ENCODE measurements around the gene HCN3.

HCN3 gene

DNA sequence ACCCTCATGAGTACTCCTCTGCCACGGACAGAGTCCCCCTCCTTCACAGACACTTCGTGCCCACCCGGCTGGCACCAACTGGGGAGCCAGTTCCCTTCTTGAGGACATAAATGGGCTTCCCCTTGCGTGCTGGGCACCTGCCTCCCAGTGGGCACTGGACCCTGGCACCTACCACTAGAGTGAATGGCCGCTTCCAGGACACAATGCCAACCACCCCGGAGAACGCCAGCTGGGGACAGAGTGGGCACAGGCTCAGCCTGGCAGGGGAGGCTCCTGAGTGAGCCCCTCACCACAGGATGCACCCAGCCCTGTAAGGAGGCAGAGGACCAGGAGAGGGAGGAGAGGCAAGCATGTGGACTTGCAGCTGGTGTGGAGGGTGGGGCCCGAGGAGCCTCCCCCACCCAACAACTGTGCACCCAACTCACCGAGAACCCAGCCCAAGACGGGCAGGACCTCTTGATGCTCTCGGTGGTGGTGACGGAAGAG, 23.0 kb upstream of the HCN3 start:
- no peak for DNase-seq (ENCODE audit: low read depth in 2 of 2)

DNA sequence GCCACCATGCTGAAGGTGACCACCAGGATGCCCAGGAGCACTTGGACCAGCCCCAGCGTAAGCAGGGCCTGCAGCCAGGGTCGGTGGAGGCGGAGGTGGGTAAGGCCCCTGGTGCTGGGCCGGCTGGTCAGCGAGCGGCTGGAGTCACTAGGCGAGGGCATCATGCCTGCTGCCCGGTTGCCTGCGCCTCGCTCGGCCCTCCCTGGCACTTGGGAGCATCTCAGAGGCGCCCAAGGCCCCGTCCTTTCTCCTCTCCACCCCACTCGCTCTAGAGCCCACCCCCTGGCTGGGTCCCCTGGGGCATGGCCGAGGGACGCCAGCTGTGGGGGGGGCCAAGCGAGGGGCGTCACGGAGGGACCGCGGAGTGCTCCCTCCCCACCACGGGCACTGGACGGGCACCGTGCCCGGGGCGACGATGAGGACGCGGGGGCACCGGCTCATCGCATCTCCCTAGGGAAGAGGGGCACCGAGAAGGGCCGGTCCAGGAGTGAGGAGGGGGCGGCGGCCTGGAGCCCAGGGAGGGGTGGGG, 22.5 kb upstream of the HCN3 start:
- DNase-seq (ENCODE audit: low read depth in 2 of 2) = no peak

DNA sequence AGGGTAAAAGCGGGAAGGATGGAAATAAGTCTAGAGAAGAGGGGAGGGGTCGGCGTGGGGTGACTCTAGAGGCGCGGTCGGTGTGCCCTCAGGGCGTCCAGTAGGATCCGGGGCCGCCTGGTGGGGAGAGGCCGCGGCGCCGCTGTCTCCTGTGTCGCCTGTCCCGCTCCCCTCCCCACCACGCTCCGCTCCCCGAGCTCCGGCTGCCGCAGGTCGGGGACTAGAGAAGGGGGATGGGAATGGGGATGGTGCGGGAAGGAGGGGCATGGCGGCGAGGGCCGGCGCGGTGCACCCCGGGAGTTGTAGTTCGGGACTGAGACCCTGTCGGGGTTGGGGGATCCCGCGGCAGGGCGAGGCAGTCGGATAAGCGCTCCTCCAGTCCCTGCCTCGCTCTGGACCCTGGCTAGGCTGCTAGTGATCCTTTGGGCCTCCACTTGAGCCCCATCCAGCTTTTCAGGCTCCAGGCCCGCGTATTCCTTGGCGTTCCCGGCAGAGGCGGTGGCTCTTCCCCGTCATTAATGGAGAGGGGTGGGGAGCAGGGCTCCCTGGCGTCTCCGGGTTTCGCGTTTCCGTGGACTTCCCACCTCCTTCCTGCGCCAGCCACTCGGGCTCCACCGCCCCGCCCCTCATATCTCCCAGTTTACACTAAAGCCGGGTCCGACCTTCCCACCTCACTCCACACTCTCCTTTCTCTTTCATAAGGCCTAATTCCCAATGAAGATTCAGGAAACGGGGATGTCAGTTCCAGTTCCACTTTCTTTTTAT, 21.8 kb upstream of the HCN3 start, which contains the start of gene ENTREP3:
Gene ENTREP3, minus strand, starts transcription at position 241 of the 765 bp plus-strand sequence. CDS start 606 bp downstream, outside the sequence.
- peak in 1 of 2 donors; percentile 54 for DNase-seq (ENCODE audit: low read depth in 2 of 2)

DNA sequence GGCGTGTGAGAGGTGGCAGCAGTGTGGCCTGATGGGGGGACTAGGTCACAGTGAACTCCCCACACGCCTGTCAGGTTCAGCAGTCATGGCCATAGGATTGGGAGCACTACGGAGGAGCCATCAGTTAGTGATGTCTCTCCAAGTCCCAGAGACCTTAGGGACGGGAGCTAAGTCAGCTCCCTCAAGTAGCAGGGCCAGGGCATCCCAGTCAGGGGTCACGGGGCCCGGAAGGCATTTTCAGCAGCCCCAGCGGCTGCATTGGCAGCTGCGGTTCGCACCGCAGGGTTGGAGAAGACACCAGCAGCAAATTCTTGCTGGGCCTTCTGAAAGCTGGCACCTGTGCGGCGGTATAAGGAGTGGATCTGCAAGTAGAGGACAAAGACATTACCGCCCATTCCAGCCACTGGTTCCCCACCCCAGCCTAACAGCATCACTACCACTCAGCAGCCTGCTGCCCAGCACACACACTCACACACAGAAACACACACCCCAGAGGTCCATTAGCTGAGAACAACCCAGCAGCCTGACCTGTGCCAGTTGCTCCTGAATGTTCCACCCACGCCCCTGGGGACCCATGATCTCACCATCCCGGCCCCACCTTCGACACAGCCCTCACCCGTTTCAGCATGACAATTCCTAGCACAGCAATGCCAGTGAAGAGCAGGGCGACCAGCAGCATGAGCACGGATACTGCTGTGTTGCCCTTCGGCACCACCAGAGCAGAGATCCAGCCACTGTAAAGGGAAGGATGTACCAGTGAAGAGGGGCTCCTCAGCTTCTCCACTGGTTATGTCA, 21.0 kb upstream of the HCN3 start:
- DNase-seq (ENCODE audit: low read depth in 2 of 2) = no peak

DNA sequence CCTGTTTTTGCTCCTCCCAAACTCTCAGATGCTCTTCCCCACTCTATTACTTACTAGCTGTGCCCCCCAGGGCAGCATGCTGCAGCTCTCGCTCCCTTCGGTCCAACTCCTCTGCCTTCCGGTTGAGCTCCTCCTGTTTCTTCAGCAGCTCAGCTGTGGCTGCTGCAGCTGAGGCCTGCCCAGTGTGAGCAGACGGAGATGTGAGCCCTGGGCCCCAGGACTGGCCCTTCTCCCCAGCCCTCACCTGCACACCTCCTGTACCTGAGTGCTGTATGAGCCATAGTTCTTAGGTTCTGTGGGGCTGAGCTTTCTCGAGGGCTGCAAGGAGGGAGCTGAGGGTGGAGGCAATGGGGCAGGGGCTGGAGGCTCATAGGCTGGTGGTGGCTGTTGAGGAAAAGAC, 17.0 kb upstream of the HCN3 start:
- DNase-seq (ENCODE audit: low read depth in 2 of 2) = no peak

DNA sequence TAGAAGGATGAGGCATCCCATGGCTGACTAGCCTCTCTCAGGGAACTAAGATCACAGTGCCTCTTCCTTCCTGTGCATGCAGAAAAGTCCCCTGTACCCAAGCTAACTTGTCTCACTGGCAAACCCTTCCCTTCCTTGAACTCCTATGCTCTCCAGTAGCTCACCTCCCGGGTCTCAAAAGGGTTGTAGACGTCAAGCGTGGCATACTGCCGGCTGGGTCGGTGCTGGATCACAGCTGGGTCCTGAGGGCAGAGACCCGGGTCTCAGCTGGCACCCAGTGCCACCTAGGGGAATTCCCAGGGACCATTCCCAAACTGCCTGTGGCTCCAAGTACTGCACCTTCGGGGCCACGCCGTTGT, 15.8 kb upstream of the HCN3 start:
- DNase-seq (ENCODE audit: low read depth in 2 of 2) = no peak

DNA sequence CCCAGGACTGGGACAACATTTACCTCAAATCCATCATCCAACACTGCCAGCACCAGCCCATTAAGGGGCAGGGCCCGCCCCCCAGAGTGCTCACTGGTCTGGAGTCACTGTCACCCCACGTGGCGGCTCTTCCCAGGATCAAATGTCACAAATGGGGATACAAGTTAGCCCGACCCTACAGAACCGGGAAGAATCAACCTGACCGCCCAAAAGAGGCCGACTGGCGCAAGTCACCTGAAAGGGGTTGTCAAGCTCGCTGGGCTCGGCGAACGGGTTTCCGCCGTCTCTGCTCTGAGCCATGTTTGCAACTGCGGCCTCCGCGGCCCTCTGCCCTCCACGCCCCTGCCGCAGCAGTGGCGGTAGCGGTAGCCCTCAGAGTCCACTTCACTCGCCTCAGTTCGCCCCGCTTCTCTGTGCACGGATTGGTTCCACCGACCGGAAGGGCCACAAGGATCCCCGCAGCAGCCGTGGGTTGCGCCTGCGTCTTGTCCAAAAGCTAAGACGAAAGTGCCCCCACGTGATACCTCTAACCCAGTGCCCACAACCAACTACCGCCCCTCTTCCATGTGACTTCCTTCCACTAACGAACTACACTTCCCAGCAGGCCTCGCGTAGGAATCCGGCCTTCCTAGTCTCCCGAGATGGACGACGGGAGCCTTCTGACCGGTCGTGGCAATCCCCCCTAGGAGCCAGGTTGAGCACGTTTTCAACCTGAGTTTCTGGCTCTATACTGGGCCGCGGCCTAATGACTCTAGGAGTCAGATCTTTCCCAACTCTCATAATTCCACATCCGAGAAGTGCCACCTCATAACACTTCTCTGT, 15.2 kb upstream of the HCN3 start, which contains the start of gene SCAMP3:
Gene SCAMP3, minus strand, starts transcription at position 509 of the 822 bp plus-strand sequence. Its CDS starts 209 bp downstream, at position 300.
- peak; percentile 80 to 84 for DNase-seq (ENCODE audit: low read depth in 2 of 2)

DNA sequence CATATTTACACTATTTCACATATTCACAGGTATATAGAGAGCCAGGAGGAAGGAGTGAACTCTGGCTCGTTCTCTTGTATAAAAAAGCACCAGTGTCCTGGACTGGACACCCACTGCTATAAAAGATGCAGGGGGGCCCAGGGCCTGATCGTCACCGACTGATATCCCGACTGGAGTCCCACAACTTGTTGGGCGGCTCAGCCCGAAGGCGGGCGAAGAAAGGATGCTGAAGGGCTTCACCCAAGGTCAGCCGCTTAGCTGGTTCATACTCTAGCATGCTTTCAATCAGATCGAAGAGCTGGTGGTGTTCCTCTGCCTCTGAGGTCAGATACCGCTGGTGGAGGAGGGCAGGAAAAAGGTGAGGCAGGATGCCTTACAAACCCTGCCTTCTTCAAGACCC, 14.2 kb upstream of the HCN3 start:
- DNase-seq (ENCODE audit: low read depth in 2 of 2) = no peak

DNA sequence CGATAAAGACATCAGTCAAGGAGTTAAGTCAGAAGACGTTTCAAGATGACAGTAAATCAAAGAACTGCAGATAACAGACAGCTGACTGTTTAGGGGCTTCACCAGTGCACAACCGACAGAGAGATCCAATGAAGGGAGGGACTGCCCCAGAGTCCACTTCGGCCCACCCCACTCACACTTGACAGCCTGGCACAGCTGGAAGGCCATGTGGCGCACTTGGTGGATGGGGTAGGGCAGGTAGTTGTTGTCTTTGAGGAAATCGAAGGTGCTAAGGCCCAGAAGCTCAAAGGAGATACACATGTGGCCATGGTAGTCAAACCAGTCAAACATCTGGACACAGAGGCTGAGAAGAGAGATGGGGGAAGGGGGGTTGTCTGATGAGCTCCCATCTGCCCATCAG, 10.7 kb upstream of the HCN3 start:
- DNase-seq (ENCODE audit: low read depth in 2 of 2) = no peak

DNA sequence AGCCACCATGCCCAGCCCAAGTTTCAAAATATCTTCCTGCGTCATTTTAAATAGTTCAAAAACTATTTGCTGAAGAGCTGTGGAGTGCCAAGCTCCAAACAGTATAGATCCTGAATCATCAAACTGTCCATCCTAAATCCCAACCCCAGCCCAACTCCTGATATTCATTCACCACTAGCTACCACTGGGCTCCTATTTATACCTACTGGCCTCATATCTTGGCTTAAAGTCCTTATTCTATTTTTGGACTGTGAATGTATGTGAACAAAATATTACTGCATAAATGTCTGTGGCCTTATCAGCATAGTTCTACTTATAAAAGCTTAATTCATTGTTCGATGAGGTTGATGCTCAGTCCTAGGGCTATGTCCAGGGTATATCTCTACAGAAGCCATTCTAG, 9.9 kb upstream of the HCN3 start:
- DNase-seq (ENCODE audit: low read depth in 2 of 2) = no peak

DNA sequence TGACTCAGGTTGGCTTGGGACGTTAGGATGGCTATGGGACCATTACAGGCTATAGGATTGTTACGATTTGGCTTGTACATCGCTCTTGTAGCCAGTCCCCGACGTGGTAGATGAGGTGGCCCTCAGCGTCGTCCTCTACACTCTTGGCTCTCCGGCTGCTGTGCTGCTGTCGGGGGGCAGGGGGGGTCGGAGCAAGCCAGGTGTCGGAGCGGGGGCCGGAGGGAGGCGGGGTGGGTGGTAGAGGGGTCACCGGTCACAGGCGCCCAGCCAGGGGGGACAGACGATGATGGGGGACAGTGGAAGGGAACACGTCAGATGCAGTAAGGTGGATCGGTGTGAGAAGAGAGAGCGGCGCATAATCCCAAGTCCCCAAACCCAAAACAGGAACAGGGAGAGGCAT, 8.6 kb upstream of the HCN3 start:
- DNase-seq (ENCODE audit: low read depth in 2 of 2) = no peak

DNA sequence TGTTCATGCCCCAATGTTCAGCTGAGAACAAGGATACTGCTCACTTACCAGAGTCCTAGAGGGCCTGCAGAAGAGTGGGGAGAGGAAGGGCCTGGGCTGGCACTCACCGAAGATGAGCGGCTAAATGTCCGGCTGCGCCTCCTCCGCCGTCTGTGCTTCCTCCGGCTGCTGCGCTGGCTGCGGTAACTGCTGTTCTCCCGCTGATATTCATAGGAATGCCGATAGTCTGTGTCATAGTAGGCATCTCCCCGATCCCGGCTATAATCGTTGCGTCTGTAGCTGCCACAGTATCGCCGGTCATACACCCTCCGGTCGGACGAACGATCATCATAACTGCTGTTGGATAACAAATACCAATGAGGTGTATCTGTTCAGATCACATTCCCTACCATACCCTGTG, 7.9 kb upstream of the HCN3 start:
- DNase-seq (ENCODE audit: low read depth in 2 of 2) = no peak

DNA sequence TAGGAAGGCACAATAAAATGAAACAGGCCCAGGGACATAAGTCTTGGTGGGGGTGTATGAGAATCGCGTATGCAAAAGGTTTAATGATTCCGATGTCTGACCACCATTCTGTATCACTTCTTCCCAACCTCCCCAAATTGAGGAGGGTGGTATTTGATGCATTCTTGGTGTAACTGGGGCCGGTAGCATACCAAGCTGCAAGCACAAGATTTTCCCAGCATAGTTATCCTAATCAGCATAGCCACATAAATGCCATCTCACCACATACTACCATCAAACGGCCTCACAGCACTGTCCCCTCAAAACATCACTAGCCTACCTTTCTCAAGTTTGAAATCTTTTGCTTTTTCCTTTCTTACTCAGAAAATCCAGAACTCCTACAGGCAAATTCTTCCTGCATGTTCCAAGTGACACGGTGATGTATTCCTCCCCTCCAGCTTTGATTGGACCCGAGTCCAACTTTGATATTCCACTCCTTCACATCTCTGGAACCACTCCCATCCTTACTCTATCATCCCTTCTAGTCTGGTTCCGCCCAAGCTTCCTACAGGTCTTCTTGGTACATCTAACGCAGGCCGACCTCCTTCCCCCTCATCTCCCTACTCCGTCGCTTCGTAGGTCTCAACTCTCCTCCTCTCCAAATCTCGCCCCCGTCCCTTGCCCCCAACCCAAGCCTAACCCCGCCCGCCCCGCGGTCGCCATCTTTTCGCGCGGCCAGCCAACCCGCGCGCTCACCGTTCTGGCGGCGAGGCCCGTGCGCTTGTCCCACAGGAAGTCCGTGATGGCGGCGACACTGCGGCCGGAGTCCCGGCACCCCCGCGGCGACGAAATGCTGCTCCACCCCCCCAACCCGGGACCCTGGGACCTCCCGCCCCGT, 4.6 kb upstream of the HCN3 start:
- peak in 1 of 2 donors; percentile 13 for DNase-seq (ENCODE audit: low read depth in 2 of 2)

DNA sequence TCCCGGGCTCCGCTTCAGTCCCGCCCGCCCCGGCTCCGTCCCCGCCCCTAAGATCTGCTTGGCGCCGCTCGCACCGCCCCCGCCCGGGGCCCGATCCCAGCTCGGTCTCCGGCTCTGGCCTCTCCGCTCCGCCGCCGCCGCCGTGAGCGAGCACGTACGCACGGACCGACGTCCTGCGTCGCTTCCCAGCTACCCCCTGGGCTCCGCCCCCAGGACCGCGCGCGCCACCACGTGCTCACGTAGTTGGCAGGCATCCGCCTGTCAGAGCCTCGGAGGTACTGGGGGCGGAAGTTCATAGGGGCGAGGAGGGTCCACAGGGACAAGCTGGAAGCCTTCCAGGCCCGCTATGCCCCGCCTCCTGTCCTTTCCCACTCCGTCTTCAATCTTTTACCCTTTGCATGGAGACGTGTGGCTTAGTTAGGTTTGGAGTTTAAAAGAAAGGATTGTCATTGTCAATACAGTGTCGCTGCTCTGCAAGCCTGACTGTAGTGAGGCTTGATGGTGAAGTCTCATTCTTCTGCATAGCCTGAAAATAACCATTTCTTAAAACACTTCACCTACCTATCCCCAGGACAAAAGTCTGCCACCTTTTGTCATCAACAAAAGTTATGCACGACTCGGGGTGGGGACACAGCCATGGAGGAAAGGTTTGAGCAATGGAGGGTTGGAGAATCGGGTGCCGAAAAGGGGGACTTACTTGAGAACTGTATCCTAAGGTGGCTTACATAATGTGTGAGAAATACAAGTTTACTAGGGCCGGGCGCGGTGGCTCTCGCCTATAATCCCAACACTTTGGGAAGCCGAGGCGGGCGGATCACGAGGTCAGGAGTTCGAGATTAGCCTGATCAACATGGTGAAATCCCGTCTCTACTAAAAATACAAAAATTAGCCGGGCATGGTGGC, 3.7 kb upstream of the HCN3 start, which contains the start of gene CLK2:
Gene CLK2, minus strand, starts transcription at position 162 of the 903 bp plus-strand sequence. CDS start 2,527 bp downstream, outside the sequence.
- peak; percentile 92 for DNase-seq (ENCODE audit: low read depth in 2 of 2)

DNA sequence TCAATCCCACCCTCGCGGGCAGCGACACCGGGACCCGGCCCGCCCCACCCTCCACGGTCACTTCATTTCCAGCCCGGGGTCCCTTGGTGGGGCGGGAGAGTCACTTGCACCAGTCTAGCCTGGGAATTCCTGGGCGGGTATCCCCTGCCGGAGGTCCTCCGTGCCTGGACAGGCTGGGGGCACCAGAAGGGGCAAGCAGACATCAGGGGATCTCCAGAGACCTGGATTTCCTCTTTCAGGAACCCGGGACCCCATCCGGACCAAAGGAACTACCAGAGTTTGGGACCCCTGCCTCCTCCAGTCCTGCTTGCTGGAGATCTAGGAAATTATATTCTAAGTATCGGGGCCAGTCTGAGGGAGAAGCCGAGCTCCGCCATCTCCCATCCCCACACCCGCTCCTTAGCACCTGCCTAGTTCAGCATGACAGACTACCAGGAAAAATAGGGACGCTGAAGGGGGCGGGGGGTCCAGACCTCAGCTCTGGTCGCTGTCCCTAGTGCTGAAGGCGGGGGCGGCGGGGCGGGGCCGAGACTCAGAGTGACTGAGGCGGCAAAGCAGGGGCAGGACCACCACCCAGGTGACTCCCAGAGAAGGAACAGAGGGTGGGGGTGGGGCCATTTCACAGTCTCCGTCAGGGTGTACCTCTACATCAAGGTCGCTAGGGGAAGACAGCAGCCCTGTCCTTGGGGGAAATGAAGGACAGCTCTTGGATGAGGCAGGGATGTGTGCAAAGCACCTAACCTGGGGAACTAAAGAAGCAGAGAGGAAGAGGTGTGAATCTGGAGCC, 832 bp downstream of the HCN3 start:
- DNase-seq (ENCODE audit: low read depth in 2 of 2) = peak; percentile 48 to 56

DNA sequence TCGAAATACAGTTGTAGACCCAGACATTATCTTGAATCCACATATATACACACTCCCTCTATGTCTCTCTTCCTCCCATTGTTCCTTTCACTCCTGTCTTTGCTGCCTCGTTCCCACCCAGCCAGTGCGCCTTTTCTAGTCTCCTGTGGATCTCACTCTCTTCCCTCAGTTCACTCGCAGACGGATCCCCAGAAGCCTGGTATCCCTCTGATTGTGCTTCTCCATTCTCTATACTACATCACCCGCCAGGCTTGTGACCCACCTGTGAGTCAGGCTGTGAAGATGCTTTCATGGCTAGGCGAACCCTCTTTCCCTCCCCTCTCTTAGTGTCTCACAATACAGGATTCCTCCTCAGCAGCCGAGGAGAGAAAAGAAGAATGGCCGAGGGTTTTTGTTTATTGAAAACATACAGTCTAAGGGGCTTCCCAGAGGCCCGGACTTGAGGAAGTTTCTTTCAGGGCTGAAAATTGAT, 1.5 kb downstream of the HCN3 start:
- no peak for DNase-seq (ENCODE audit: low read depth in 2 of 2)

DNA sequence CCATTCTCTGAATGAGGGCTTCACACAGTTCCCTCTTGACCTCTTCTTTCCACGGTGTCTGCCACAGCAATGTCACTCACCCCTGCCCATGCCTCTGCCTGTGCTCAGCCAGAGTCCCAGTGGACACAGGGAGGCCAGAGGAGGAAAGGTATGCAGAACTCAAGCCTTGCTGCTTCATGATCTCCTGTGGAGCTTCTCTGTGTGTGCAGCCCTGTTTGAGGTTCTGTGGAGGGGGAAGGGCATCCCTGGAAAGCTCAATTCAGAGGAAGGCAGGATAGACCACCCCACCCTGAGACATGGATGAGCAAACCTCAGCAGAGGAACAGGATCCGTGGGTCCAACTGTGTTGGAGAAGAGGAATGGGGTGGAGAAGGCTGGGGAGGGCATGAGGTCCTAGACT, 2.0 kb downstream of the HCN3 start:
- no peak for DNase-seq (ENCODE audit: low read depth in 2 of 2)

DNA sequence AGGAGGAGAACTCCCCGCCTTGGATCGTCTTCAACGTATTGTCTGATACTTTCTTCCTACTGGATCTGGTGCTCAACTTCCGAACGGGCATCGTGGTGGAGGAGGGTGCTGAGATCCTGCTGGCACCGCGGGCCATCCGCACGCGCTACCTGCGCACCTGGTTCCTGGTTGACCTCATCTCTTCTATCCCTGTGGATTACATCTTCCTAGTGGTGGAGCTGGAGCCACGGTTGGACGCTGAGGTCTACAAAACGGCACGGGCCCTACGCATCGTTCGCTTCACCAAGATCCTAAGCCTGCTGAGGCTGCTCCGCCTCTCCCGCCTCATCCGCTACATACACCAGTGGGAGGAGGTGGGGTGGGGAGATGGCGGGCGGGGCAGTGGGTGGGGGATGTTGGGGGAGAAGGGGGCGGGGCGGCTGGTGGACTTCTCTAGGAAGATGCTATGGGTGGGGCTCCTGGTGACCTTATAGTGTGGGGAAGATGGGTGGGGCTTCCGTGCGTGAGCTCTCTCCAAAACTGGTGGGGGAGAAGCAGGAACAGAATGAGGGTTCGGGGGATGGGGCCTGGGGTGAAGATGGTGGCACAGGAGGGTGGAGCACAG, 5.3 kb downstream of the HCN3 start:
- DNase-seq (ENCODE audit: low read depth in 2 of 2) = no peak

All from activated CD8-positive, alpha-beta memory T cell treated with anti-CD3 and anti-CD28 coated beads for 4 hours (primary cell).